ENCODE data around the gene CLPTM1L. TPM values are rescaled to one million over a fixed set of nuclear protein-coding genes. Genes with fewer than 3 reads are reported as not detected.
"Not testable (repeated sequence)": the region's sequence is repeated elsewhere in the genome, so short reads cannot be mapped to it uniquely, and the experiment has no call there.

Gene CLPTM1L
- total RNA-seq, 3 donors from 2014 or later: 86.6 to 101 (median 97.6) TPM

DNA sequence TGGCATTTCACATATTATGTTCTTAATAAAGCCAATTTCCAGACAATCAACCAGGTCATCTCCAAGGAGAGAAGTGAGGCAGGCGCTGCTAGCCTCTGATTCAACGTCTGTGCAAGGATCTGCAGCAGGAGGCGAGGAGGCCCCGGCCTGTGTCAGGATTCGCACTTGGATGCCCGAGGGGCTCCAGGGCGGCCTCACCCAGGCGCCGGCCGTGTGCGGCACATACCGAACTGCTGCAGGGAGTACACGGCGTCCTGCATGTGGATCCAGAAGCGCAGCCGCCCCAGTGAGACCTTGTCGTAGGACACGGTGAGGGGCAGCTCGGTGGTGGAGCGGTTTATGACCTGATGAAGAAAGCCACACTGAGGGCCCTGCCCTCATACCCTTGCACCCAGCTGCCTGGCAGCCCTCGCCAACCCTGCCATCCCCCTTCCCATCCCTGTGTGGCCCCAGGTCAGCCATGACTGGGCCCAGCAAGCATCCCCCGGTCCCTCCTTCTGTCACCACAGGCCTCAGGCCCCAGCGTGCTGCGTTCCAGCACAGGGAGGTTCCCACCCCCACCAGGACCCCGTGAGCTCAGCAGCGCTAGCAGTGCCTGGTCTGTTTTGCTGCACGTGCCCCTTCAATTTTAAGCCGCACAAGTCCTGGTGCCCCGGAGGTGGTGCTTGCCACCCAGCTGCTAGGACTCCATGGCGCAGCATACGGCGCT lies 9.9 kb downstream of the CLPTM1L start:
- TF ChIP-seq, protein P1, sequence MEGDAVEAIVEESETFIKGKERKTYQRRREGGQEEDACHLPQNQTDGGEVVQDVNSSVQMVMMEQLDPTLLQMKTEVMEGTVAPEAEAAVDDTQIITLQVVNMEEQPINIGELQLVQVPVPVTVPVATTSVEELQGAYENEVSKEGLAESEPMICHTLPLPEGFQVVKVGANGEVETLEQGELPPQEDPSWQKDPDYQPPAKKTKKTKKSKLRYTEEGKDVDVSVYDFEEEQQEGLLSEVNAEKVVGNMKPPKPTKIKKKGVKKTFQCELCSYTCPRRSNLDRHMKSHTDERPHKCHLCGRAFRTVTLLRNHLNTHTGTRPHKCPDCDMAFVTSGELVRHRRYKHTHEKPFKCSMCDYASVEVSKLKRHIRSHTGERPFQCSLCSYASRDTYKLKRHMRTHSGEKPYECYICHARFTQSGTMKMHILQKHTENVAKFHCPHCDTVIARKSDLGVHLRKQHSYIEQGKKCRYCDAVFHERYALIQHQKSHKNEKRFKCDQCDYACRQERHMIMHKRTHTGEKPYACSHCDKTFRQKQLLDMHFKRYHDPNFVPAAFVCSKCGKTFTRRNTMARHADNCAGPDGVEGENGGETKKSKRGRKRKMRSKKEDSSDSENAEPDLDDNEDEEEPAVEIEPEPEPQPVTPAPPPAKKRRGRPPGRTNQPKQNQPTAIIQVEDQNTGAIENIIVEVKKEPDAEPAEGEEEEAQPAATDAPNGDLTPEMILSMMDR (IDR thresholded peaks at IDR 0.05): no peak
- Histone ChIP-seq H3K36me3 (ENCODE audit: low read depth) (peaks cover 14% of the 10 kb centered on the region), H3K4me1 (ENCODE audit: low read depth) (peaks cover 7% of the 10 kb centered on the region)

DNA sequence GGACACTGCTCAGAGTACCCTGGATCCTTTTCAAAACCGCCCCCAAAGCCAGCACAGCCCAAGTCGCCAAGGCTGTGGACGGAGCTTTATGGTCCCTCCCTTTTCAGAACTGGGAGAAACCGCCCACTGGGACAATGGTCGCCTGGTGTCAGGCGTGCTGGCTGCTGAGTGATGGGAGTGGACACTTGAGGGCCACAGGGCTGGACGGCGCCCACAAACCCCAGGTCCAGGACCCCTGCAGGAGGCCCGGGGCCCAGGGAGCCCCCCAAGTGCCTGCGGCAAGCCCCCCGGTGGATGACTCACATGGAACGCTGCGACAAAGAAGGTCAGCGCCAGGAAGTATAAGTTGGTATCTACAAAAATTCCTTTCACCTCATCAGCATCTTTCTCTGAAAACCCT lies 10.9 kb downstream of the CLPTM1L start:
- DNase-seq (peak in 1 of 3 donors; percentile 36), ATAC-seq (no peak)
- Histone ChIP-seq H3K4me1 (ENCODE audit: low read depth) (peaks cover 7% of the 10 kb centered on the region), H3K36me3 (ENCODE audit: low read depth) (peaks cover 14% of the 10 kb centered on the region), H3K9me3 (no peaks in the 10 kb centered on the region), H3K4me3 (no peak overlapping the region)
- intact Hi-C loops (cut with DNase I, micrococcal nuclease): no loop called here
- TF ChIP-seq, protein P1 (IDR thresholded peaks at IDR 0.05): no peak

More for the DNA sequence above, 9.9 kb downstream of the CLPTM1L start:
- Histone ChIP-seq H3K4me3 (no peak overlapping the region), H3K9me3 (no peaks in the 10 kb centered on the region)
- DNase-seq (peak in 1 of 3 donors; percentile 47), ATAC-seq (no peak)
- intact Hi-C loops (cut with DNase I, micrococcal nuclease): no loop called here

GRCh38 chr5:1333286-1333685 lies 11.6 kb downstream of the CLPTM1L start:
- peaks cover 14% of the 10 kb centered on the region for H3K36me3 ChIP-seq (ENCODE audit: low read depth)
- DNase-seq; H3K4me3 ChIP-seq; intact Hi-C loops (cut with DNase I, micrococcal nuclease); H3K9me3 ChIP-seq; ATAC-seq; H3K4me1 ChIP-seq (ENCODE audit: low read depth): not testable (repeated sequence)

DNA sequence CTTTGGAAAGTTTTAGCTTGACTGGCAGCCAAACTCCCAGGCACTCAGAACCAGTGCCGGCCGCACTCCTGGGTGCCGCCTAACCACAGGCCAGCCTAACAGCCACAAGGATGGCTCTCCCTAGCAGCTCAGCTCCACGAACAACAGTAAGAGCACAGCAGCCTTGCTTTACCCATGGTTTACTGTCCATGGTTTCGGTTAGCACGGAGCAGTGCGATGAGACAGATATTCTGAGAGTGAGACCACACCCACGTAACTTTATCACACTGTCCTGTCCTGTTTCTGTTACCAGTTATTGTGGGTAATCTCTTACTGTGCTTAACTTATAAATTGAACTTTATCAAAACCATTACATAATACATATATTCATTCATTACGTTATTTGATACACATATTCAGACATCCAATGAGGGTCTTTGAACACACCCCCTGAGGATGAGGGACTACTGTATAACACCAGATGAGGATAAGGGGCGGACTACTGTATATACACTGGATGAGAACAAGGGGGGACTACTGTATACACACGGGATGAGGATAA lies 12.4 kb downstream of the CLPTM1L start:
- Histone ChIP-seq H3K36me3 (ENCODE audit: low read depth) (peaks cover 14% of the 10 kb centered on the region), H3K9me3 (no peaks in the 10 kb centered on the region), H3K4me1 (ENCODE audit: low read depth) (peaks cover 7% of the 10 kb centered on the region), H3K4me3 (no peak overlapping the region)
- ATAC-seq (no peak), DNase-seq (peak in 1 of 3 donors; percentile 15)
- TF ChIP-seq, protein P1 (IDR thresholded peaks at IDR 0.05): no peak
- intact Hi-C loops (cut with DNase I, micrococcal nuclease): no loop called here

- ATAC-seq: no peak
- TF ChIP-seq, protein P1 (IDR thresholded peaks at IDR 0.05): no peak
- Histone ChIP-seq H3K9me3 (no peaks in the 10 kb centered on the region), H3K4me3 (no peak overlapping the region), H3K4me1 (ENCODE audit: low read depth) (peaks cover 7% of the 10 kb centered on the region), H3K36me3 (ENCODE audit: low read depth) (peaks cover 13% of the 10 kb centered on the region)
- no peak for DNase-seq
- intact Hi-C loops (cut with DNase I, micrococcal nuclease): no loop called here
Observed at GRCh38 chr5:1331861-1332405, 13.0 kb downstream of the CLPTM1L start.

All from mucosa of descending colon (tissue), 3 donors.